Stimulated activated CD8-positive, alpha-beta memory T cell treated with anti-CD3 and anti-CD28 coated beads, Interleukin-4, amount 100 ng/mL, for 1 hour (primary cell): ENCODE measurements around the gene CCT2.
A peak's percentile ranks its signal among the peaks of the same experiment; 100 is the strongest.

Experiments
- DNase-seq, 2 donors: peaks; one replicate each; pipeline ENCODE4 v3.0.0-alpha.2; 2020; ENCODE audit warnings: low read depth in 2 of 2, low spot score in 1 of 2

Gene CCT2

DNA sequence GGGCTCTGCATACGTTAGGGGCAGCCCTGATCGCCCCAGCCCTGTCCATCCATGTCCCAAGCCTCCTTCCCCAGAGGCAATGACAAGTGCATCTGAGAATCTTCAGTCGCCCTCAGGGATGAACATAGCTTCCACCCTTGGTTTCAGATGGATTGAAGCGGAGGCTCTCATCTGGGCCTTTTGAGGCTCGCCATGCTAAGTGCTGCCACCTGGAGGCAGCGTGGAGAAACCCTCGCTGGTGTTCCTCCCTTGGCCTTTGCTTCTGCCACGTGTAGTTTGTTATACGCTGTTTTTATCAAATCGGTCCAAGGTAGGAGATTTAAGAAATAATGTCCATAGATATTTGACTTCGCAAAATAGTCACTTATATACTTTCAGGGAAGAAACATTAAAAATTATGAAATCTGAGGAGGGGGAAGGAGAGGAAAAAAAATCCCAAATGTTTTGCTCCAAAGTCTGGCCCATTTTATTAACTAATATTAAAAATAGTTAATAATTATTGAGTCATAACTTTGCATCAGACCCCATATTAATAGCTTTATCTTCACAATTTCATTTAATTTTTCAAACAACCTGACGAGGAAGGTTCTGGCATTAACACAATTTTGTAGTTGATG, 54.2 kb downstream of the CCT2 start:
- DNase-seq: peak; percentile 5 to 17

- no peak for DNase-seq
These were observed 56.3 kb downstream of the CCT2 start for GRCh38 chr12:69641546-69641945.

GRCh38 chr12:69642531-69642930, 57.3 kb downstream of the CCT2 start:
- DNase-seq: no peak

DNA sequence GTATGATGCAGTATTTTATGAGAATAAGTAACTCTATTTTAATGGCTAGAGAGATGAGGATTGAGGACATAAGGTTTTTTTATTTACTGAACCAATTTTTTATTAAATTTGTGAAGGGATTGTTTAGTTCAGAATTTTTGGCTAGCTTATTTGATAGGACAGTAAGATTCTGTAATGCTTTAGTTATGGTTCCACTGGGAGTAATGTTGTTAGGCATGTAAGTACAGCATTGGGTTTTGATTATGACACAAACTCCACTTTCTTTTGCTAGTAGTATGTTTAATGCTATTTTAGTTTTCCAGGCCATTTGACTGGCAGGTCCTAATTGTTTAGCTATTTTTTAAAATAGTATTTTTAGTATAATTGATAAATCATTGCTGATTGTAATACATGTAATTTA, 59.3 kb downstream of the CCT2 start:
- no peak for DNase-seq

DNA sequence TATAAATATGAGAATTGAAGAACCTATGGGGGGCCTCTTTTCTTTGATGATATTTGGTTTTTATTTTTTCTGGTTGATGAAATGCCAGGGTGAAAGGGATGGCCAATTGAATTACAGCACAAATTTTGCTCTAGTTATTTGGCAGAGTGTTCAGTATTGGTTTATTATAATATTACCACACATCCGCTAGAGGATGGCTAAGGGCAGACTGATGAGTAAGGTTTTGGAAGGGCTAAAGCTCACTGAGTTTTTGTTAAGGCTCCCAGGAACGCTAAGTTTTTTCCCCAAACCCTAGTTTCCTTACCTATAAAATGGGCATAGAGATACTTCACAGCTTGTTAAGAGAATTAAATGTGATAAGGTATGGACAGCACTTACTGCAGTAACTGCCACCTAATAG, 59.8 kb downstream of the CCT2 start:
- DNase-seq: no peak

GRCh38 chr12:69647178-69647577, 61.9 kb downstream of the CCT2 start:
- no peak for DNase-seq

DNA sequence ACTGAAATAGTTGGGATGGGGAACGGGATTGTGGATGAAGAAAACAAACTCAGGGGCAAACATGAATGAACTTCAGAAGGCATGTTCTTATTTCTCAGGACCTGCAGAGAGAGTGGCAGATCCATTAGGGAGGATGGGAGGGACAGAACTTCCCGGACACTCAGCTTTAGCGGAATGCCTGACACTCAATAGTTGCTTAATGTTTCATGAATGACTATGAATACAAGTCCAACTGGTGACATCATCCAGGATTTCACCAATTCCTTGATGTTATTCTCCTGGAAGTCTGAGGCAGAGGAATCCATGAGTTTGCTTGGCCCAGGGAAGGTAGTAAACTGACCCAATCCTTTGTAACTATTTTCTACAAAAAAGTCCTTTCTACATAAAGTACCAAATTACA, 63.2 kb downstream of the CCT2 start:
- no peak for DNase-seq

GRCh38 chr12:69649529-69649928, 64.3 kb downstream of the CCT2 start:
- no peak for DNase-seq
